Measurements from ENCODE around the gene UGT1A4.

Gene UGT1A4

DNA sequence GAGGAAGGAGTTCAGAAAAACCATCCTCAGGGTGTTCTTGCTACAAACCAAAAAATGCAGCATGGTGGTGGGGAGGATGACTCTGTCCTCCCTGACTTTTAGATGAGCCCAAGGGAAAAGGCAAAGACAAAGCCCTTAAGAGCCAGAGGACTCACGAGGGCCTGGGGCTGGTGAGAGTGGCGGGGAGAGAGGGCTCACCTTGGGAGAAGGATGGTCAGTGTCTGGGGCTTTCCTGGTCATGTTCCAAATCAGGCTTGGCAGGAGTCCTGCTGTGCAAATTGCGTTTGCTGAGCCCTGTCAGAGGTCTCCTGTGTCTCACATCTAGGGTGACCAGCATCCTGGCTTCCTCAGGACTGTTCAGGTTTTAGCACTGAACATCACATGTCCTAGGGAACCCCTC lies 46.2 kb downstream of the UGT1A4 start:
- no peaks in the 10 kb centered on the region for H3K36me3 ChIP-seq
- no peaks in the 10 kb centered on the region for H3K4me1 ChIP-seq
- no peak for DNase-seq
- H3K27ac ChIP-seq = no peak overlapping the region
- TF ChIP-seq, protein P1, sequence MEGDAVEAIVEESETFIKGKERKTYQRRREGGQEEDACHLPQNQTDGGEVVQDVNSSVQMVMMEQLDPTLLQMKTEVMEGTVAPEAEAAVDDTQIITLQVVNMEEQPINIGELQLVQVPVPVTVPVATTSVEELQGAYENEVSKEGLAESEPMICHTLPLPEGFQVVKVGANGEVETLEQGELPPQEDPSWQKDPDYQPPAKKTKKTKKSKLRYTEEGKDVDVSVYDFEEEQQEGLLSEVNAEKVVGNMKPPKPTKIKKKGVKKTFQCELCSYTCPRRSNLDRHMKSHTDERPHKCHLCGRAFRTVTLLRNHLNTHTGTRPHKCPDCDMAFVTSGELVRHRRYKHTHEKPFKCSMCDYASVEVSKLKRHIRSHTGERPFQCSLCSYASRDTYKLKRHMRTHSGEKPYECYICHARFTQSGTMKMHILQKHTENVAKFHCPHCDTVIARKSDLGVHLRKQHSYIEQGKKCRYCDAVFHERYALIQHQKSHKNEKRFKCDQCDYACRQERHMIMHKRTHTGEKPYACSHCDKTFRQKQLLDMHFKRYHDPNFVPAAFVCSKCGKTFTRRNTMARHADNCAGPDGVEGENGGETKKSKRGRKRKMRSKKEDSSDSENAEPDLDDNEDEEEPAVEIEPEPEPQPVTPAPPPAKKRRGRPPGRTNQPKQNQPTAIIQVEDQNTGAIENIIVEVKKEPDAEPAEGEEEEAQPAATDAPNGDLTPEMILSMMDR (IDR thresholded peaks at IDR 0.05) = no peak
- H3K27me3 ChIP-seq = no peaks in the 10 kb centered on the region
- H3K9me3 ChIP-seq = no peaks in the 10 kb centered on the region
- intact Hi-C loops (cut with DNase I; ENCODE audit: low total_unique reads) = no loop called here
- H3K4me3 ChIP-seq = no peak overlapping the region

DNA sequence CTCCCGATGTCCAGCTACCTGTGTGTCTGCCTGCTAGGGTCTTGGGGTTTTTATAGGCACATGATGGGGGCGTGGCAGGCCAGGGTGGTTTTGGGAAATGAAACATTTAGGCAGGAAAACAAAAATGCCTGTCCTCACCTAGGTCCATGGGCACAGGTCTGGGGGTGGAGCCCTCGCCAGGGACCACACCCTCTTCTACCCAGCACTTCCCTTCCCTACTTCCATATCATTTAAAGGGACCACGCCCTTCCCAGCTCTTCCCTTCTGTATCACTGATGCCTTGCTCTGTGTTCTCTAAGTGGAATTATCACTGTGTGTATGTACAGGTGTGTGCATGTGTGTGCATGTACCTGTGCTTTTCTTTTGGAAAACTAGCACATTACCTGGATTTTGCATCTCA lies 47.9 kb downstream of the UGT1A4 start:
- Histone ChIP-seq H3K4me1 (no peaks in the 10 kb centered on the region), H3K27ac (no peak overlapping the region), H3K4me3 (no peak overlapping the region), H3K36me3 (no peaks in the 10 kb centered on the region), H3K27me3 (no peaks in the 10 kb centered on the region), H3K9me3 (no peaks in the 10 kb centered on the region)
- TF ChIP-seq, protein P1 (IDR thresholded peaks at IDR 0.05) = no peak
- intact Hi-C loops (cut with DNase I; ENCODE audit: low total_unique reads) = no loop called here
- DNase-seq = no peak

DNA sequence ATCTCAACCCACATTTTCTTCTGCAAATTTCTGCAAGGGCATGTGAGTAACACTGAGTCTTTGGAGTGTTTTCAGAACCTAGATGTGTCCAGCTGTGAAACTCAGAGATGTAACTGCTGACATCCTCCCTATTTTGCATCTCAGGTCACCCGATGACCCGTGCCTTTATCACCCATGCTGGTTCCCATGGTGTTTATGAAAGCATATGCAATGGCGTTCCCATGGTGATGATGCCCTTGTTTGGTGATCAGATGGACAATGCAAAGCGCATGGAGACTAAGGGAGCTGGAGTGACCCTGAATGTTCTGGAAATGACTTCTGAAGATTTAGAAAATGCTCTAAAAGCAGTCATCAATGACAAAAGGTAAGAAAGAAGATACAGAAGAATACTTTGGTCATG lies 49.5 kb downstream of the UGT1A4 start:
- H3K27me3 ChIP-seq = no peaks in the 10 kb centered on the region
- H3K36me3 ChIP-seq = no peaks in the 10 kb centered on the region
- no peak overlapping the region for H3K4me3 ChIP-seq
- H3K9me3 ChIP-seq = no peaks in the 10 kb centered on the region
- intact Hi-C loops (cut with DNase I; ENCODE audit: low total_unique reads) = no loop called here
- TF ChIP-seq, protein P1 (IDR thresholded peaks at IDR 0.05) = no peak
- no peaks in the 10 kb centered on the region for H3K4me1 ChIP-seq
- H3K27ac ChIP-seq = no peak overlapping the region
- no peak for DNase-seq

DNA sequence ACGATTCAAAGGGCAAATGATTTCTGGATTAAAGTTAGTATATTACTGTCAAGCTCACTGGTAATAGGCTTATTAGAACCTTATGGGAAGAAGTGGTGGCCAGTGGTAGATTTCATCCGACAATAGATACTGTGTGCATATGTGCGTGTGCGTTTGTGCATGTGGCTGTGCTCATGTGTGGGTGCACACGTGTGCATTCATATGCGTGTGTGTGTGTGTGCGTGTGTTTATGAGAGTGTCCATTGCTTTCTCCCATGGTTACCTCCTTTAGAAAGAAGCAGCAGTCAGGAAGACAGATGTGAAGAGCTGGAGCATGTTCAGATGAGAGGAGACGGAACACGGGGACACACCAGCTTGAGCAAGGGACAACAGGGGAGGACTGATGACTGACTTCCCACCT lies 50.7 kb downstream of the UGT1A4 start:
- intact Hi-C loops (cut with DNase I; ENCODE audit: low total_unique reads) = no loop called here
- TF ChIP-seq, protein P1 (IDR thresholded peaks at IDR 0.05) = no peak
- Histone ChIP-seq H3K9me3 (no peaks in the 10 kb centered on the region), H3K4me3 (no peak overlapping the region), H3K36me3 (no peaks in the 10 kb centered on the region), H3K27me3 (no peaks in the 10 kb centered on the region), H3K4me1 (no peaks in the 10 kb centered on the region), H3K27ac (no peak overlapping the region)
- no peak for DNase-seq

DNA sequence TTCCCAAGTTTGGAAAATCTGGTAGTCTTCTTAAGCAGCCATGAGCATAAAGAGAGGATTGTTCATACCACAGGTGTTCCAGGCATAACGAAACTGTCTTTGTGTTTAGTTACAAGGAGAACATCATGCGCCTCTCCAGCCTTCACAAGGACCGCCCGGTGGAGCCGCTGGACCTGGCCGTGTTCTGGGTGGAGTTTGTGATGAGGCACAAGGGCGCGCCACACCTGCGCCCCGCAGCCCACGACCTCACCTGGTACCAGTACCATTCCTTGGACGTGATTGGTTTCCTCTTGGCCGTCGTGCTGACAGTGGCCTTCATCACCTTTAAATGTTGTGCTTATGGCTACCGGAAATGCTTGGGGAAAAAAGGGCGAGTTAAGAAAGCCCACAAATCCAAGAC lies 53.6 kb downstream of the UGT1A4 start:
- intact Hi-C loops (cut with DNase I; ENCODE audit: low total_unique reads) = no loop called here
- Histone ChIP-seq H3K4me1 (no peaks in the 10 kb centered on the region), H3K4me3 (no peak overlapping the region), H3K27ac (no peak overlapping the region), H3K9me3 (peaks cover 0 to 7% (median 3%) of the 10 kb centered on the region in 3 donors), H3K27me3 (no peaks in the 10 kb centered on the region), H3K36me3 (no peaks in the 10 kb centered on the region)
- TF ChIP-seq, protein P1 (IDR thresholded peaks at IDR 0.05) = no peak
- DNase-seq = no peak

DNA sequence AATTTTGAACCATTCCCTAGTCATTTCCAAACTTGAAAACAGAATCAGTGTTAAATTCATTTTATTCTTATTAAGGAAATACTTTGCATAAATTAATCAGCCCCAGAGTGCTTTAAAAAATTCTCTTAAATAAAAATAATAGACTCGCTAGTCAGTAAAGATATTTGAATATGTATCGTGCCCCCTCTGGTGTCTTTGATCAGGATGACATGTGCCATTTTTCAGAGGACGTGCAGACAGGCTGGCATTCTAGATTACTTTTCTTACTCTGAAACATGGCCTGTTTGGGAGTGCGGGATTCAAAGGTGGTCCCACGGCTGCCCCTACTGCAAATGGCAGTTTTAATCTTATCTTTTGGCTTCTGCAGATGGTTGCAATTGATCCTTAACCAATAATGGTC lies 54.0 kb downstream of the UGT1A4 start:
- TF ChIP-seq, protein P1 (IDR thresholded peaks at IDR 0.05) = no peak
- DNase-seq = no peak
- H3K4me3 ChIP-seq = no peak overlapping the region
- H3K36me3 ChIP-seq = no peaks in the 10 kb centered on the region
- no peaks in the 10 kb centered on the region for H3K4me1 ChIP-seq
- no peak overlapping the region for H3K27ac ChIP-seq
- H3K27me3 ChIP-seq = no peaks in the 10 kb centered on the region
- peaks cover 0 to 7% (median 5%) of the 10 kb centered on the region in 3 donors for H3K9me3 ChIP-seq
- intact Hi-C loops (cut with DNase I; ENCODE audit: low total_unique reads) = no loop called here

All from tibial artery (tissue), 4 donors.